Suprapubic skin (tissue), 4 donors: ENCODE results near the gene BZW1.

ENCODE experiments used
- EP300 ChIP-seq: sonication (generic); formaldehyde crosslinking; IDR thresholded peaks from one replicate; pipeline ENCODE4 v1.6.1; 2017; ENCODE audit warnings: antibody characterized with exemption
- POLR2A ChIP-seq, 2 donors: fragments of 450-650 bp; IDR thresholded peaks; one replicate each; pipeline ENCODE4 v1.6.1; 2017; ENCODE audit warnings: antibody characterized with exemption in 2 of 2, mild to moderate bottlenecking in 2 of 2, moderate library complexity in 2 of 2
- POLR2AphosphoS5 ChIP-seq, 3 donors: sonication (generic); formaldehyde crosslinking; IDR thresholded peaks; one replicate each; pipeline ENCODE4 v1.6.1; 2017; ENCODE audit warnings: antibody characterized with exemption in 3 of 3
- TF ChIP-seq, protein P1 (sequence below), 2 donors: fragments of 200-600 bp in 1 of 2; fragments of 450-650 bp in 1 of 2; sonication (generic) in 1 of 2; IDR thresholded peaks; one replicate each; pipeline ENCODE4 v1.5.1; 2016 to 2019; ENCODE audit warnings: antibody characterized with exemption in 2 of 2, mild to moderate bottlenecking in 1 of 2, moderate library complexity in 1 of 2

DNA sequence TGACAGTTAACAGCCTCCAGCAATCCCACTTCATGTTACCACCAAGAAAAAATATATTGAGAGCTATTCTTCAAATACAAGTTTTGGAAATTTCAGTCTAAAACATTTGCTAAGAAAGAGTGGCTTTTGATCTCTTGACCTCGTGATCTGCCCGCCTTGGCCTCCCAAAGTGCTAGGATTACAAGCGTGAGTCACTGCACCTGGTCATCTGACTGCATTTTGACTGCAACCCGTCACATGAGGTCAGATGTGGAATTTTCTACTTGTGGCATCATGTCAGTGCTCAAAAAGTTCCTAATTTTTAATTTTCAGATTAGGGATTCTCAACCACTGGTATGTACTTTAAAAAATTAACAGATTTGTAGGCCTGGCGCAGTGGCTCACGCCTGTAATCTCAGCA, 61.9 kb downstream of the BZW1 start:
- TF ChIP-seq POLR2A (IDR thresholded peaks at IDR 0.05) (no peak), POLR2AphosphoS5 (IDR thresholded peaks at IDR 0.05) (no peak), EP300 (no peak)
- TF ChIP-seq, protein P1, sequence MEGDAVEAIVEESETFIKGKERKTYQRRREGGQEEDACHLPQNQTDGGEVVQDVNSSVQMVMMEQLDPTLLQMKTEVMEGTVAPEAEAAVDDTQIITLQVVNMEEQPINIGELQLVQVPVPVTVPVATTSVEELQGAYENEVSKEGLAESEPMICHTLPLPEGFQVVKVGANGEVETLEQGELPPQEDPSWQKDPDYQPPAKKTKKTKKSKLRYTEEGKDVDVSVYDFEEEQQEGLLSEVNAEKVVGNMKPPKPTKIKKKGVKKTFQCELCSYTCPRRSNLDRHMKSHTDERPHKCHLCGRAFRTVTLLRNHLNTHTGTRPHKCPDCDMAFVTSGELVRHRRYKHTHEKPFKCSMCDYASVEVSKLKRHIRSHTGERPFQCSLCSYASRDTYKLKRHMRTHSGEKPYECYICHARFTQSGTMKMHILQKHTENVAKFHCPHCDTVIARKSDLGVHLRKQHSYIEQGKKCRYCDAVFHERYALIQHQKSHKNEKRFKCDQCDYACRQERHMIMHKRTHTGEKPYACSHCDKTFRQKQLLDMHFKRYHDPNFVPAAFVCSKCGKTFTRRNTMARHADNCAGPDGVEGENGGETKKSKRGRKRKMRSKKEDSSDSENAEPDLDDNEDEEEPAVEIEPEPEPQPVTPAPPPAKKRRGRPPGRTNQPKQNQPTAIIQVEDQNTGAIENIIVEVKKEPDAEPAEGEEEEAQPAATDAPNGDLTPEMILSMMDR (IDR thresholded peaks at IDR 0.05), result no peak
